Measurements from ENCODE around the gene KCNG2. TPM values are rescaled to one million over a fixed set of nuclear protein-coding genes. Genes with fewer than 3 reads are reported as not detected.
A peak's percentile ranks its signal among the peaks of the same experiment; 100 is the strongest.

KCNG2 gene
- total and polyA plus RNA-seq, 3 experiments from 2014 or later, result not detected

DNA sequence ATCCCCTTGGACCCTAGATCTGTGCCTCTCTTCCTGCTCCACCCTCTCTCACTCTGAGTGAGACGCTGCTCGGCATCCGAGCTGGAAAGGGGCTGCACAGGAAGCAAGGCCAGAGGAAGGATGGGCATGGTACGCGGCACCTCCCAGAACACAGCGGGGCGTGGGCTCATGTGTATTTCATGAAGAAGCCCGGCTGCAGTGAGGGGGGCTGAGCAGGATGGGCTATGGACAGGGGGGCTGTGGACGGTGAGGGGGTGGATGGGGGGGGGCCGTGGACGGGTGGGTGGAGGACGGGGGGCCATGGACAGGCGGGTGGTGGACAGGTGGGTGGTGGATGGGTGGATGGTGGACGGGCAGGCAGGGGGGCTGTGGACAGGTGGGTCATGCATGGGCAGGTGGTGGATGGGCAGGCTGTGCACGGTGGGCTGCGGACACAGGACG, 125.3 kb downstream of the KCNG2 start:
- H3K36me3 ChIP-seq (ENCODE audit: insufficient read depth, low read length), result no peaks in the 10 kb centered on the region
- no peak overlapping the region for H3K4me3 ChIP-seq (ENCODE audit: low read length)
- H3K27ac ChIP-seq (ENCODE audit: low read depth, low read length), result no peak overlapping the region
- Mint-ChIP-seq H3K27me3 (peaks cover 0 to 2% of the 10 kb centered on the region in 2 donors), H3K4me3 (no peak overlapping the region), H3K4me1 (peaks cover 0 to 4% (median 4%) of the 10 kb centered on the region in 3 donors), H3K36me3 (peaks cover 3 to 53% (median 11%) of the 10 kb centered on the region in 3 donors), H3K9me3 (no peaks in the 10 kb centered on the region), H3K27ac (no peak overlapping the region)
- no peaks in the 10 kb centered on the region for H3K9me3 ChIP-seq (ENCODE audit: low read length)
- no peaks in the 10 kb centered on the region for H3K4me1 ChIP-seq (ENCODE audit: insufficient read depth, low read length)
- H3K27me3 ChIP-seq (ENCODE audit: insufficient read depth, low read length, poor library complexity, severe bottlenecking), result no peaks in the 10 kb centered on the region
- POLR2A ChIA-PET, result no interaction called here
- DNase-seq, result no peak
- CTCF ChIA-PET, result no interaction called here

DNA sequence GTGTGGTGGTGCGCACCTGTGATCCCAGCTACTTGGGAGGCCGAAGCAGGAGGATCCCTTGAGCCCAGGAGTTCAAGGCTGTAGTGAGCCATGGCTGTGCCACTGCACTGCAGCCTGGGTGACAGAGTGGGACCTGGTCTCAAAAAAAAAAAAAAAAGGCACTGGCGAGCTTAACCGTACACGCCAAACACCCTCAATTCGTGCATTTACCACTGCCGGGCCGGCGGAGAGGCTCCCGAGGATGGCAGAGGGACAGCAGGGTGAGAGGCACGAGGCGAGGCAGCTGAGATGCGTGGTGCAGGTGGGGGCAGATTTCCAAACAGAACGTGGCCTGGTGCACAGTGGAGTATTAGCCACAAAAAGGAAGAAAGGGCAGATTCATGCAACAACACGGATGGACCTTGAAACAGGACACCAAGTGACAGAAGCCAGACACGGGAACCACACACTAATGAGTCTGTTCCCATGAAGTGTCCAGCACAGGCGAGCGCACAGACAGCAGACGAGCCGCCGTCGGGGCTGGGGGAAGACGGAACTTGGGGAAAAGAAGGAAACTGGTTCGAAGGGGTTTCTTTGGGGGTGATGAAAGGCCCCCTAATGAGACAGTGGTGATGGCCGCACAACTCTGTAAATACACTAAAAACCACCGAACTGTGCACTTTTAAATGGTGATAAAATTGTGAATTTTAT, 126.3 kb downstream of the KCNG2 start:
- ChIA-PET CTCF (no interaction called here), POLR2A (no interaction called here)
- H3K4me1 Mint-ChIP-seq, result peaks cover 0 to 8% (median 4%) of the 10 kb centered on the region in 3 donors
- H3K36me3 Mint-ChIP-seq, result peaks cover 6 to 59% (median 20%) of the 10 kb centered on the region in 3 donors
- Histone ChIP-seq H3K27me3 (ENCODE audit: insufficient read depth, low read length, poor library complexity, severe bottlenecking) (no peaks in the 10 kb centered on the region), H3K36me3 (ENCODE audit: insufficient read depth, low read length) (peaks cover under 1% of the 10 kb centered on the region), H3K9me3 (ENCODE audit: low read length) (peaks cover under 1% of the 10 kb centered on the region), H3K27ac (ENCODE audit: low read depth, low read length) (no peak overlapping the region), H3K4me1 (ENCODE audit: insufficient read depth, low read length) (no peaks in the 10 kb centered on the region), H3K4me3 (ENCODE audit: low read length) (no peak overlapping the region)
- no peak overlapping the region for H3K27ac Mint-ChIP-seq
- DNase-seq, result no peak
- peaks cover 0 to 2% of the 10 kb centered on the region in 2 donors for H3K27me3 Mint-ChIP-seq
- no peak overlapping the region for H3K4me3 Mint-ChIP-seq
- H3K9me3 Mint-ChIP-seq, result peaks cover 3 to 9% (median 6%) of the 10 kb centered on the region in 5 donors

GRCh38 chr18:79924814-79925731, 127.3 kb downstream of the KCNG2 start:
- Mint-ChIP-seq H3K9me3 (peaks cover 11 to 19% (median 16%) of the 10 kb centered on the region in 5 donors), H3K27me3 (peaks cover 0 to 2% of the 10 kb centered on the region in 2 donors), H3K4me3 (peak overlapping the region in 1 of 7 donors; percentile 48), H3K4me1 (peaks cover 0 to 10% (median 4%) of the 10 kb centered on the region in 3 donors), H3K27ac (no peak overlapping the region), H3K36me3 (peaks cover 14 to 68% (median 31%) of the 10 kb centered on the region in 3 donors)
- ChIA-PET CTCF (interaction anchor here (1.1 kb wide), 1 partner anchor 14 kb away, joined by 3 read pairs; no protein-coding TSS in a partner anchor), POLR2A (no interaction called here)
- H3K9me3 ChIP-seq (ENCODE audit: low read length), result peaks cover 11% of the 10 kb centered on the region
- no peak overlapping the region for H3K27ac ChIP-seq (ENCODE audit: low read depth, low read length)
- no peak overlapping the region for H3K4me3 ChIP-seq (ENCODE audit: low read length)
- H3K4me1 ChIP-seq (ENCODE audit: insufficient read depth, low read length), result no peaks in the 10 kb centered on the region
- no peaks in the 10 kb centered on the region for H3K27me3 ChIP-seq (ENCODE audit: insufficient read depth, low read length, poor library complexity, severe bottlenecking)
- peaks cover 9% of the 10 kb centered on the region for H3K36me3 ChIP-seq (ENCODE audit: insufficient read depth, low read length)
- no peak for DNase-seq

- H3K4me1 ChIP-seq (ENCODE audit: insufficient read depth, low read length), result no peaks in the 10 kb centered on the region
- peak overlapping the region in 1 of 8 donors; percentile 36 for H3K27ac Mint-ChIP-seq
- peaks cover 21 to 29% (median 25%) of the 10 kb centered on the region in 5 donors for H3K9me3 Mint-ChIP-seq
- peaks cover 0 to 10% (median 4%) of the 10 kb centered on the region in 3 donors for H3K4me1 Mint-ChIP-seq
- H3K27me3 ChIP-seq (ENCODE audit: insufficient read depth, low read length, poor library complexity, severe bottlenecking), result no peaks in the 10 kb centered on the region
- POLR2A ChIA-PET, result no interaction called here
- no peak overlapping the region for H3K27ac ChIP-seq (ENCODE audit: low read depth, low read length)
- CTCF ChIA-PET, result interaction anchor here (0.7 kb wide), 1 partner anchor 9 kb away, joined by 3 read pairs; no protein-coding TSS in a partner anchor
- H3K36me3 Mint-ChIP-seq, result peaks cover 20 to 74% (median 43%) of the 10 kb centered on the region in 3 donors
- no peak for DNase-seq
- no peak overlapping the region for H3K4me3 Mint-ChIP-seq
- peaks cover 0 to 2% of the 10 kb centered on the region in 2 donors for H3K27me3 Mint-ChIP-seq
- H3K9me3 ChIP-seq (ENCODE audit: low read length), result peaks cover 15% of the 10 kb centered on the region
- H3K4me3 ChIP-seq (ENCODE audit: low read length), result no peak overlapping the region
- peaks cover 9% of the 10 kb centered on the region for H3K36me3 ChIP-seq (ENCODE audit: insufficient read depth, low read length)
Observed at GRCh38 chr18:79926306-79926705, 128.6 kb downstream of the KCNG2 start.

DNA sequence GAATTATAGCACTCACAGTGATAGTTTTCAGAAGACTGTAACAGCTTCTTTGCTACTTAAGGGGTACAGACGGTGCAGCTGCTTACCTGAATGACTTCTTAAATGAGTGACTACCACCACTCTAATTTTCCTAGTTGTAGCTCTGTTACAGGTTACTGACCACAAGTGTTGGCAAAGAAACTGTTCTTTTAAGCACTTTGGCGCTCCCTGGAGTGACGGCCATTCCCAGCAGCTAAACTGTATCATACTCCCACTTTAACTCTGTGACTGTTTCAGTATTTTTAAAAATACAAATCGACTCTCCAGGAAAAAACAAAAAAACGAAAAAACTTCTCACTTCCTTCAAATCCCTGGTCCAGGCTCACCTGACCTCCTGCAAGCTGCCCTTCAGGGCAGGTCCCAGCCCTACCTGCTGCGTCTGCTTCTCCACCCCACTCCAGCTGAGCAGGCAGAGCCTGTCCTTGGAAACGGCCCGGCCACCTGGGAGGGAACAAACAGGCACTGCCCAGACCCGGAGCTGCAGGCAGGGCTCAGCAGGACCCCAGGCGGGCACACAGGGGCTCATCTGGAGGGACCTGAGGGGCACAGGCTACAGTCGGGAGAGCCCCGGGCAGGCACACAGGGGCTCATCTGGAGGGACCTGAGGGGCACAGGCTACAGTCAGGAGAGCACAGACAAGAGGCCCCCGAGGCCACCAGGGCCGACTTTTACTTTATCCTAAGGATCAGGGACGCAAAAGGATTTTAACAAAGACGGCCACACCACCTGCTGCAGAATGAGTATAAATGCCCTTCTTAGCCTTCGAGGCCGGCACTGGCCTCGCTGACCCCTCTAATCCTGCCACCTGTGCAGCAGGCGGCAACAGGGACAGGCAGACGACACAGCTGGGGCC, 129.2 kb downstream of the KCNG2 start:
- Mint-ChIP-seq H3K4me3 (no peak overlapping the region), H3K36me3 (peaks cover 21 to 74% (median 47%) of the 10 kb centered on the region in 3 donors)

GRCh38 chr18:79927607-79928562, 130.1 kb downstream of the KCNG2 start:
- Mint-ChIP-seq H3K4me1 (peaks cover 0 to 10% (median 4%) of the 10 kb centered on the region in 3 donors), H3K27me3 (peaks cover 0 to 2% of the 10 kb centered on the region in 2 donors), H3K27ac (no peak overlapping the region), H3K9me3 (peaks cover 32 to 41% (median 37%) of the 10 kb centered on the region in 5 donors), H3K36me3 (peaks cover 27 to 80% (median 56%) of the 10 kb centered on the region in 3 donors), H3K4me3 (no peak overlapping the region)
- peaks cover 9% of the 10 kb centered on the region for H3K36me3 ChIP-seq (ENCODE audit: insufficient read depth, low read length)
- H3K9me3 ChIP-seq (ENCODE audit: low read length), result peaks cover 15% of the 10 kb centered on the region
- no peaks in the 10 kb centered on the region for H3K4me1 ChIP-seq (ENCODE audit: insufficient read depth, low read length)
- no peak overlapping the region for H3K4me3 ChIP-seq (ENCODE audit: low read length)
- POLR2A ChIA-PET, result no interaction called here
- CTCF ChIA-PET, result no interaction called here
- no peak for DNase-seq
- no peak overlapping the region for H3K27ac ChIP-seq (ENCODE audit: low read depth, low read length)
- H3K27me3 ChIP-seq (ENCODE audit: insufficient read depth, low read length, poor library complexity, severe bottlenecking), result no peaks in the 10 kb centered on the region

More for the DNA sequence above, 129.2 kb downstream of the KCNG2 start:
- no peak overlapping the region for H3K27ac ChIP-seq (ENCODE audit: low read depth, low read length)
- H3K9me3 Mint-ChIP-seq, result peaks cover 23 to 32% (median 28%) of the 10 kb centered on the region in 5 donors
- ChIA-PET POLR2A (no interaction called here), CTCF (interaction anchor here (0.7 kb wide), 1 partner anchor 8 kb away, joined by 3 read pairs; no protein-coding TSS in a partner anchor)
- H3K27me3 Mint-ChIP-seq, result peaks cover 0 to 2% of the 10 kb centered on the region in 2 donors
- H3K9me3 ChIP-seq (ENCODE audit: low read length), result peaks cover 15% of the 10 kb centered on the region
- H3K27ac Mint-ChIP-seq, result no peak overlapping the region
- no peak for DNase-seq
- H3K4me1 Mint-ChIP-seq, result peaks cover 0 to 10% (median 4%) of the 10 kb centered on the region in 3 donors
- H3K36me3 ChIP-seq (ENCODE audit: insufficient read depth, low read length), result peaks cover 9% of the 10 kb centered on the region
- H3K4me1 ChIP-seq (ENCODE audit: insufficient read depth, low read length), result no peaks in the 10 kb centered on the region
- H3K4me3 ChIP-seq (ENCODE audit: low read length), result no peak overlapping the region
- H3K27me3 ChIP-seq (ENCODE audit: insufficient read depth, low read length, poor library complexity, severe bottlenecking), result no peaks in the 10 kb centered on the region
